NCI-H2196 (cell line): ENCODE data around the gene RNF123.
A peak's percentile ranks its signal among the peaks of the same experiment; 100 is the strongest.

ENCODE experiments used
- DNase-seq: peaks from one replicate; lab custom pipeline; 2025; ENCODE audit not compliant: unreplicated experiment; lab: John Stamatoyannopoulos, UW

The RNF123 gene

GRCh38 chr3:49717959-49718857, 28.9 kb downstream of the RNF123 start:
- no peak for DNase-seq

GRCh38 chr3:49718858-49719213, 29.5 kb downstream of the RNF123 start:
- no peak for DNase-seq

- DNase-seq: peak; percentile 86
Measured at GRCh38 chr3:49719214-49719884, 30.0 kb downstream of the RNF123 start, which contains the start of gene AMIGO3. Gene AMIGO3, minus strand, starts transcription at chr3:49719684. Its CDS starts 219 bp downstream, at chr3:49719465.

- no peak for DNase-seq
Measured at GRCh38 chr3:49720855-49721595, 31.7 kb downstream of the RNF123 start.

GRCh38 chr3:49721596-49721895, 32.2 kb downstream of the RNF123 start:
- DNase-seq: no peak

GRCh38 chr3:49721896-49722781, 32.8 kb downstream of the RNF123 start:
- DNase-seq: no peak

GRCh38 chr3:49722896-49723295, 33.5 kb downstream of the RNF123 start:
- no peak for DNase-seq

- peak; percentile 33 for DNase-seq
Measured at GRCh38 chr3:49723296-49723627, 33.9 kb downstream of the RNF123 start.

- peak; percentile 91 for DNase-seq
Measured at GRCh38 chr3:49723628-49724551, 34.5 kb downstream of the RNF123 start, which contains the start of gene GMPPB. Gene GMPPB, minus strand, starts transcription at chr3:49723951. Its CDS starts 225 bp downstream, at chr3:49723726.

GRCh38 chr3:49724586-49724985, 35.2 kb downstream of the RNF123 start:
- DNase-seq: no peak

GRCh38 chr3:49725906-49726681, 36.7 kb downstream of the RNF123 start:
- DNase-seq: peak; percentile 45

- no peak for DNase-seq
Measured at GRCh38 chr3:49727154-49727923, 38.0 kb downstream of the RNF123 start.

- DNase-seq: no peak
Measured at GRCh38 chr3:49727924-49728361, 38.6 kb downstream of the RNF123 start.

GRCh38 chr3:49729966-49730609, 40.7 kb downstream of the RNF123 start:
- no peak for DNase-seq

GRCh38 chr3:49732597-49732996, 43.2 kb downstream of the RNF123 start:
- no peak for DNase-seq

GRCh38 chr3:49733551-49733950, 44.2 kb downstream of the RNF123 start:
- DNase-seq: no peak

GRCh38 chr3:49734752-49735151, 45.4 kb downstream of the RNF123 start:
- DNase-seq: no peak
